ENCODE data around the gene SERPINA12. TPM values are rescaled to one million over a fixed set of nuclear protein-coding genes. Genes with fewer than 3 reads are reported as not detected.

SERPINA12 gene
- total and polyA plus RNA-seq, 2 of the 13 experiments (the other 11 are each of a cell fraction or from before 2014, with no cell fraction given): 0.08 TPM; not detected in 1

DNA sequence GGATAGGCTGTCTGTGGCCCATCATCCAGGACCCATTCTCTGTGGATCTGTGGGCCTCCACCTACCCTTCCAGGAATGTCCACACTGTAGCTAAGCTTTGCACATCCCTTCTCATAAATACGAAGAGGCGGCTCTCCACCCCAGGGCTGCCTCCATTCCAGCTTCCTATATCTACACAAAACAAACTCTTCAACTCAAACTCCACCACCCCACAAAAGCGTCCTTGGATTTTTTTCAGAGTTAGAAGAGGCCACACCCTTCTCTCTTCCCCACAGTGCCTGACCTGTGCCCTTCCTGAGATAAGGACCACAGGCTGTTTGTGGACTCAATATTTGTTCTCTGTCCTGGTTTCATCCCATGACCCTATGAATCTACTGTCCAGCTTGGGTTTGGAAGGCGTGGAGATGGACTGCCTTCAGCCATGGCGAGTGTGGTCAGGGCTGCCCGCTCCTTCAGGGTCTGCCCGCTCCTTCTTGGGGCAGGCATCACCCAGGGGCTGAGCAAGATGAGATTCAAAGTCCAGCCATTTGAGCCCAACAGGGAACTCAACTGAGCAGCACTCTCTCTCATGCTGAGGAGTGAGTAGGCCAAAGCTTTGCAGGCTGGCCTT lies 13.0 kb upstream of the SERPINA12 start (continued):
- TF ChIP-seq, protein P1, sequence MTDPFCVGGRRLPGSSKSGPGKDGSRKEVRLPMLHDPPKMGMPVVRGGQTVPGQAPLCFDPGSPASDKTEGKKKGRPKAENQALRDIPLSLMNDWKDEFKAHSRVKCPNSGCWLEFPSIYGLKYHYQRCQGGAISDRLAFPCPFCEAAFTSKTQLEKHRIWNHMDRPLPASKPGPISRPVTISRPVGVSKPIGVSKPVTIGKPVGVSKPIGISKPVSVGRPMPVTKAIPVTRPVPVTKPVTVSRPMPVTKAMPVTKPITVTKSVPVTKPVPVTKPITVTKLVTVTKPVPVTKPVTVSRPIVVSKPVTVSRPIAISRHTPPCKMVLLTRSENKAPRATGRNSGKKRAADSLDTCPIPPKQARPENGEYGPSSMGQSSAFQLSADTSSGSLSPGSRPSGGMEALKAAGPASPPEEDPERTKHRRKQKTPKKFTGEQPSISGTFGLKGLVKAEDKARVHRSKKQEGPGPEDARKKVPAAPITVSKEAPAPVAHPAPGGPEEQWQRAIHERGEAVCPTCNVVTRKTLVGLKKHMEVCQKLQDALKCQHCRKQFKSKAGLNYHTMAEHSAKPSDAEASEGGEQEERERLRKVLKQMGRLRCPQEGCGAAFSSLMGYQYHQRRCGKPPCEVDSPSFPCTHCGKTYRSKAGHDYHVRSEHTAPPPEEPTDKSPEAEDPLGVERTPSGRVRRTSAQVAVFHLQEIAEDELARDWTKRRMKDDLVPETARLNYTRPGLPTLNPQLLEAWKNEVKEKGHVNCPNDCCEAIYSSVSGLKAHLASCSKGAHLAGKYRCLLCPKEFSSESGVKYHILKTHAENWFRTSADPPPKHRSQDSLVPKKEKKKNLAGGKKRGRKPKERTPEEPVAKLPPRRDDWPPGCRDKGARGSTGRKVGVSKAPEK (CRISPR knock-in tag; IDR thresholded peaks at IDR 0.05; ENCODE audit: borderline replicate concordance): no peak
- TF ChIP-seq ZNF546 (CRISPR knock-in tag; conservative IDR thresholded peaks at IDR 0.05) (no peak), FOXO1 (CRISPR knock-in tag; IDR thresholded peaks at IDR 0.05) (peak; percentile 86), ZFX (CRISPR knock-in tag; IDR thresholded peaks at IDR 0.05; ENCODE audit: low read depth) (peak; percentile 73), ZNF569 (CRISPR knock-in tag; IDR thresholded peaks at IDR 0.05; ENCODE audit: borderline replicate concordance) (no peak), KAT2B (IDR thresholded peaks at IDR 0.05; ENCODE audit: borderline replicate concordance, low read depth, low read length) (no peak), ZNF367 (CRISPR knock-in tag; IDR thresholded peaks at IDR 0.05; ENCODE audit: borderline replicate concordance) (no peak), MTF2 (CRISPR knock-in tag; IDR thresholded peaks at IDR 0.05; ENCODE audit: borderline replicate concordance) (no peak), PRPF4 (IDR thresholded peaks at IDR 0.05; ENCODE audit: low read depth, low read length, poor library complexity, severe bottlenecking) (peak; percentile 17), KLF13 (CRISPR knock-in tag; IDR thresholded peaks at IDR 0.05) (no peak), TGIF2 (CRISPR knock-in tag; IDR thresholded peaks at IDR 0.05) (no peak), ZBTB7A (CRISPR knock-in tag; IDR thresholded peaks at IDR 0.05) (peak; percentile 33; the same call in 1 of the 2 replicates), SAP130 (CRISPR knock-in tag; IDR thresholded peaks at IDR 0.05; ENCODE audit: low read depth) (peak; percentile 84)
- TF ChIP-seq, protein P2, sequence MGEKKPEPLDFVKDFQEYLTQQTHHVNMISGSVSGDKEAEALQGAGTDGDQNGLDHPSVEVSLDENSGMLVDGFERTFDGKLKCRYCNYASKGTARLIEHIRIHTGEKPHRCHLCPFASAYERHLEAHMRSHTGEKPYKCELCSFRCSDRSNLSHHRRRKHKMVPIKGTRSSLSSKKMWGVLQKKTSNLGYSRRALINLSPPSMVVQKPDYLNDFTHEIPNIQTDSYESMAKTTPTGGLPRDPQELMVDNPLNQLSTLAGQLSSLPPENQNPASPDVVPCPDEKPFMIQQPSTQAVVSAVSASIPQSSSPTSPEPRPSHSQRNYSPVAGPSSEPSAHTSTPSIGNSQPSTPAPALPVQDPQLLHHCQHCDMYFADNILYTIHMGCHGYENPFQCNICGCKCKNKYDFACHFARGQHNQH (CRISPR knock-in tag; IDR thresholded peaks at IDR 0.05): peak; percentile 50; the same call in 1 of the 2 replicates
- TF ChIP-seq, protein P3, sequence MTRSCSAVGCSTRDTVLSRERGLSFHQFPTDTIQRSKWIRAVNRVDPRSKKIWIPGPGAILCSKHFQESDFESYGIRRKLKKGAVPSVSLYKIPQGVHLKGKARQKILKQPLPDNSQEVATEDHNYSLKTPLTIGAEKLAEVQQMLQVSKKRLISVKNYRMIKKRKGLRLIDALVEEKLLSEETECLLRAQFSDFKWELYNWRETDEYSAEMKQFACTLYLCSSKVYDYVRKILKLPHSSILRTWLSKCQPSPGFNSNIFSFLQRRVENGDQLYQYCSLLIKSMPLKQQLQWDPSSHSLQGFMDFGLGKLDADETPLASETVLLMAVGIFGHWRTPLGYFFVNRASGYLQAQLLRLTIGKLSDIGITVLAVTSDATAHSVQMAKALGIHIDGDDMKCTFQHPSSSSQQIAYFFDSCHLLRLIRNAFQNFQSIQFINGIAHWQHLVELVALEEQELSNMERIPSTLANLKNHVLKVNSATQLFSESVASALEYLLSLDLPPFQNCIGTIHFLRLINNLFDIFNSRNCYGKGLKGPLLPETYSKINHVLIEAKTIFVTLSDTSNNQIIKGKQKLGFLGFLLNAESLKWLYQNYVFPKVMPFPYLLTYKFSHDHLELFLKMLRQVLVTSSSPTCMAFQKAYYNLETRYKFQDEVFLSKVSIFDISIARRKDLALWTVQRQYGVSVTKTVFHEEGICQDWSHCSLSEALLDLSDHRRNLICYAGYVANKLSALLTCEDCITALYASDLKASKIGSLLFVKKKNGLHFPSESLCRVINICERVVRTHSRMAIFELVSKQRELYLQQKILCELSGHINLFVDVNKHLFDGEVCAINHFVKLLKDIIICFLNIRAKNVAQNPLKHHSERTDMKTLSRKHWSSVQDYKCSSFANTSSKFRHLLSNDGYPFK (CRISPR knock-in tag; IDR thresholded peaks at IDR 0.05; ENCODE audit: borderline replicate concordance): 0 out of 2 replicates have a peak, but pooled peaks have one; percentile 10
- TF ChIP-seq, protein P4, sequence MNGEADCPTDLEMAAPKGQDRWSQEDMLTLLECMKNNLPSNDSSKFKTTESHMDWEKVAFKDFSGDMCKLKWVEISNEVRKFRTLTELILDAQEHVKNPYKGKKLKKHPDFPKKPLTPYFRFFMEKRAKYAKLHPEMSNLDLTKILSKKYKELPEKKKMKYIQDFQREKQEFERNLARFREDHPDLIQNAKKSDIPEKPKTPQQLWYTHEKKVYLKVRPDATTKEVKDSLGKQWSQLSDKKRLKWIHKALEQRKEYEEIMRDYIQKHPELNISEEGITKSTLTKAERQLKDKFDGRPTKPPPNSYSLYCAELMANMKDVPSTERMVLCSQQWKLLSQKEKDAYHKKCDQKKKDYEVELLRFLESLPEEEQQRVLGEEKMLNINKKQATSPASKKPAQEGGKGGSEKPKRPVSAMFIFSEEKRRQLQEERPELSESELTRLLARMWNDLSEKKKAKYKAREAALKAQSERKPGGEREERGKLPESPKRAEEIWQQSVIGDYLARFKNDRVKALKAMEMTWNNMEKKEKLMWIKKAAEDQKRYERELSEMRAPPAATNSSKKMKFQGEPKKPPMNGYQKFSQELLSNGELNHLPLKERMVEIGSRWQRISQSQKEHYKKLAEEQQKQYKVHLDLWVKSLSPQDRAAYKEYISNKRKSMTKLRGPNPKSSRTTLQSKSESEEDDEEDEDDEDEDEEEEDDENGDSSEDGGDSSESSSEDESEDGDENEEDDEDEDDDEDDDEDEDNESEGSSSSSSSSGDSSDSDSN (CRISPR knock-in tag; IDR thresholded peaks at IDR 0.05): peak; percentile 39; the same call in 1 of the 2 replicates
- TF ChIP-seq, protein P5, sequence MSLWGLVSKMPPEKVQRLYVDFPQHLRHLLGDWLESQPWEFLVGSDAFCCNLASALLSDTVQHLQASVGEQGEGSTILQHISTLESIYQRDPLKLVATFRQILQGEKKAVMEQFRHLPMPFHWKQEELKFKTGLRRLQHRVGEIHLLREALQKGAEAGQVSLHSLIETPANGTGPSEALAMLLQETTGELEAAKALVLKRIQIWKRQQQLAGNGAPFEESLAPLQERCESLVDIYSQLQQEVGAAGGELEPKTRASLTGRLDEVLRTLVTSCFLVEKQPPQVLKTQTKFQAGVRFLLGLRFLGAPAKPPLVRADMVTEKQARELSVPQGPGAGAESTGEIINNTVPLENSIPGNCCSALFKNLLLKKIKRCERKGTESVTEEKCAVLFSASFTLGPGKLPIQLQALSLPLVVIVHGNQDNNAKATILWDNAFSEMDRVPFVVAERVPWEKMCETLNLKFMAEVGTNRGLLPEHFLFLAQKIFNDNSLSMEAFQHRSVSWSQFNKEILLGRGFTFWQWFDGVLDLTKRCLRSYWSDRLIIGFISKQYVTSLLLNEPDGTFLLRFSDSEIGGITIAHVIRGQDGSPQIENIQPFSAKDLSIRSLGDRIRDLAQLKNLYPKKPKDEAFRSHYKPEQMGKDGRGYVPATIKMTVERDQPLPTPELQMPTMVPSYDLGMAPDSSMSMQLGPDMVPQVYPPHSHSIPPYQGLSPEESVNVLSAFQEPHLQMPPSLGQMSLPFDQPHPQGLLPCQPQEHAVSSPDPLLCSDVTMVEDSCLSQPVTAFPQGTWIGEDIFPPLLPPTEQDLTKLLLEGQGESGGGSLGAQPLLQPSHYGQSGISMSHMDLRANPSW (CRISPR knock-in tag; IDR thresholded peaks at IDR 0.05; ENCODE audit: borderline replicate concordance): no peak

Measured in HepG2 (cell line).